ENCODE results near the gene SCRN1. TPM values are rescaled to one million over a fixed set of nuclear protein-coding genes. Genes with fewer than 3 reads are reported as not detected.

Gene SCRN1
- total and polyA plus RNA-seq, 2 experiments from 2014 or later: 15.2 to 66.7 TPM

DNA sequence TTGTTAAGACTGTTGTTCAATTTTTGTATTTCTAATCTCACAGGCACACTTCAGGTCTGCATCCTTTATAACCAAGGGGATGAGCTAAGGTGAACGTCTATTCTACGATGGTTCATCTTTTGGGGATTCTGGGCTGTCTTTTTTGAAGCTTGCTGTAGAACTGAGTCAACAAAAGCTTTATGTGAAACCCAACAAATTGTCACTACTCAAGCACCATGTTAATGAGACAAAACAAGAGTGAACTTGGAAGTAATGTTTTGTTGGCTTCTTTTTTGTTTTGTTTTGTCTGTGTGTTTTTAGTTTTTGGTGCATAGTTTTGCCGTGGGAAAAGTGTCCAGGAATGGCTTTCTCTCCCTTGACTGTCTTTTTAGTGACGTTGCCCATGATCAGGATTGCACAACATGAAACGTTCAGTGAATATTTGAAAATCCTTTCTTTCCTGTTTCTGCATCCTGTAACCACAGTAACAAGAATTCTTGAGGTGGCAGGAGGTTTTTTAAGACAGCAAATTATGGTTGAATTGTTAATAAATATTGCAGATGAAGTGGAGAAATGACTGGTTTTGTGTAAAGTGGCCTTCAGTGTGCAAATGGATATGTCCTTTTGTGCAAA lies 117.7 kb downstream of the SCRN1 start:
- no peak overlapping the region for H3K27ac ChIP-seq (ENCODE audit: low read depth)
- Mint-ChIP-seq H3K4me1 (no peaks in the 10 kb centered on the region), H3K27me3 (ENCODE audit: insufficient read depth, low read depth, poor library complexity) (peaks cover 3% of the 10 kb centered on the region), H3K36me3 (ENCODE audit: low read depth) (no peaks in the 10 kb centered on the region), H3K9me3 (no peaks in the 10 kb centered on the region), H3K4me3 (no peak overlapping the region), H3K27ac (no peak overlapping the region)
- no peak overlapping the region for H3K4me3 ChIP-seq
- no peaks in the 10 kb centered on the region for H3K36me3 ChIP-seq (ENCODE audit: insufficient read depth)
- no peak for ATAC-seq
- no peak for DNase-seq (ENCODE audit: low spot score)
- H3K4me1 ChIP-seq (ENCODE audit: insufficient read depth): 0 out of 2 replicates have a peak, but pooled peaks cover 12% of the 10 kb centered on the region
- no peaks in the 10 kb centered on the region for H3K9me2 ChIP-seq (ENCODE audit: insufficient read depth)
- TF ChIP-seq JUNB (IDR thresholded peaks at IDR 0.05; ENCODE audit: unreplicated experiment) (no peak), ZNF331 (CRISPR knock-in tag; IDR thresholded peaks at IDR 0.05; ENCODE audit: low read depth) (no peak), NANOG (IDR thresholded peaks at IDR 0.05; ENCODE audit: borderline replicate concordance) (no peak), POLR2AphosphoS5 (IDR thresholded peaks at IDR 0.05; ENCODE audit: low read depth) (no peak), STAT1 (IDR thresholded peaks at IDR 0.05; ENCODE audit: unreplicated experiment) (no peak)
- TF ChIP-seq, protein P1, sequence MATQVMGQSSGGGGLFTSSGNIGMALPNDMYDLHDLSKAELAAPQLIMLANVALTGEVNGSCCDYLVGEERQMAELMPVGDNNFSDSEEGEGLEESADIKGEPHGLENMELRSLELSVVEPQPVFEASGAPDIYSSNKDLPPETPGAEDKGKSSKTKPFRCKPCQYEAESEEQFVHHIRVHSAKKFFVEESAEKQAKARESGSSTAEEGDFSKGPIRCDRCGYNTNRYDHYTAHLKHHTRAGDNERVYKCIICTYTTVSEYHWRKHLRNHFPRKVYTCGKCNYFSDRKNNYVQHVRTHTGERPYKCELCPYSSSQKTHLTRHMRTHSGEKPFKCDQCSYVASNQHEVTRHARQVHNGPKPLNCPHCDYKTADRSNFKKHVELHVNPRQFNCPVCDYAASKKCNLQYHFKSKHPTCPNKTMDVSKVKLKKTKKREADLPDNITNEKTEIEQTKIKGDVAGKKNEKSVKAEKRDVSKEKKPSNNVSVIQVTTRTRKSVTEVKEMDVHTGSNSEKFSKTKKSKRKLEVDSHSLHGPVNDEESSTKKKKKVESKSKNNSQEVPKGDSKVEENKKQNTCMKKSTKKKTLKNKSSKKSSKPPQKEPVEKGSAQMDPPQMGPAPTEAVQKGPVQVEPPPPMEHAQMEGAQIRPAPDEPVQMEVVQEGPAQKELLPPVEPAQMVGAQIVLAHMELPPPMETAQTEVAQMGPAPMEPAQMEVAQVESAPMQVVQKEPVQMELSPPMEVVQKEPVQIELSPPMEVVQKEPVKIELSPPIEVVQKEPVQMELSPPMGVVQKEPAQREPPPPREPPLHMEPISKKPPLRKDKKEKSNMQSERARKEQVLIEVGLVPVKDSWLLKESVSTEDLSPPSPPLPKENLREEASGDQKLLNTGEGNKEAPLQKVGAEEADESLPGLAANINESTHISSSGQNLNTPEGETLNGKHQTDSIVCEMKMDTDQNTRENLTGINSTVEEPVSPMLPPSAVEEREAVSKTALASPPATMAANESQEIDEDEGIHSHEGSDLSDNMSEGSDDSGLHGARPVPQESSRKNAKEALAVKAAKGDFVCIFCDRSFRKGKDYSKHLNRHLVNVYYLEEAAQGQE (IDR thresholded peaks at IDR 0.05; ENCODE audit: unreplicated experiment): no peak
- H3K4me2 ChIP-seq: no peak overlapping the region
- no peaks in the 10 kb centered on the region for H3F3A ChIP-seq (replicated peaks; ENCODE audit: low read depth)
- no peaks in the 10 kb centered on the region for H3K27me3 ChIP-seq (ENCODE audit: insufficient read depth)
- H4K20me1 ChIP-seq (replicated peaks; ENCODE audit: insufficient read depth): no peaks in the 10 kb centered on the region
- no peaks in the 10 kb centered on the region for H3K79me2 ChIP-seq (replicated peaks; ENCODE audit: insufficient read depth)
- H2AFZ ChIP-seq: no peak overlapping the region

Small RNA genes within 50 kb of the gene (small RNA-seq; reads per million reads assigned to genes)
- not detected for gene RF01210 (ENCODE audit: low replicate concordance)

Other genes with a start within 250 kb of the SCRN1 start
- gene WIPF3, start 183.3 kb downstream of the SCRN1 start, total RNA-seq (2014; rRNA removed; shearing (Covaris generic)): 5.7 and 5.9 TPM in 2 replicates
- 10.0 and 11.4 TPM in 2 replicates for gene WIPF3, start 183.3 kb downstream of the SCRN1 start, polyA plus RNA-seq (2016; fragmentation: Nextera tagmentation; extraction: Ambion mirVana)
- 11.8 and 21.4 TPM in 2 replicates for gene FKBP14, start 36.9 kb upstream of the SCRN1 start, total RNA-seq (2014; rRNA removed; shearing (Covaris generic))
- 10.4 and 12.9 TPM in 2 replicates for gene FKBP14, start 36.9 kb upstream of the SCRN1 start, polyA plus RNA-seq (2016; fragmentation: Nextera tagmentation; extraction: Ambion mirVana)
- gene PLEKHA8, start 38.6 kb upstream of the SCRN1 start, total RNA-seq (2014; rRNA removed; shearing (Covaris generic)): 36.9 and 44.9 TPM in 2 replicates
- 10.2 and 11.6 TPM in 2 replicates for gene PLEKHA8, start 38.6 kb upstream of the SCRN1 start, polyA plus RNA-seq (2016; fragmentation: Nextera tagmentation; extraction: Ambion mirVana)
- 4.7 and 8.7 TPM in 2 replicates for gene MTURN, start 145.2 kb upstream of the SCRN1 start, total RNA-seq (2014; rRNA removed; shearing (Covaris generic))
- gene MTURN, start 145.2 kb upstream of the SCRN1 start, polyA plus RNA-seq (2016; fragmentation: Nextera tagmentation; extraction: Ambion mirVana): 3.0 and 3.1 TPM in 2 replicates

All from GM23338 (cell line).